Measurements from ENCODE around the gene KRT31.

The KRT31 gene

GRCh38 chr17:41416479-41416878 is 19.1 kb upstream of the KRT31 start:
- no peak overlapping the region for H3K4me3 ChIP-seq (ENCODE audit: low read depth, low read length)
- TF ChIP-seq, protein P1, sequence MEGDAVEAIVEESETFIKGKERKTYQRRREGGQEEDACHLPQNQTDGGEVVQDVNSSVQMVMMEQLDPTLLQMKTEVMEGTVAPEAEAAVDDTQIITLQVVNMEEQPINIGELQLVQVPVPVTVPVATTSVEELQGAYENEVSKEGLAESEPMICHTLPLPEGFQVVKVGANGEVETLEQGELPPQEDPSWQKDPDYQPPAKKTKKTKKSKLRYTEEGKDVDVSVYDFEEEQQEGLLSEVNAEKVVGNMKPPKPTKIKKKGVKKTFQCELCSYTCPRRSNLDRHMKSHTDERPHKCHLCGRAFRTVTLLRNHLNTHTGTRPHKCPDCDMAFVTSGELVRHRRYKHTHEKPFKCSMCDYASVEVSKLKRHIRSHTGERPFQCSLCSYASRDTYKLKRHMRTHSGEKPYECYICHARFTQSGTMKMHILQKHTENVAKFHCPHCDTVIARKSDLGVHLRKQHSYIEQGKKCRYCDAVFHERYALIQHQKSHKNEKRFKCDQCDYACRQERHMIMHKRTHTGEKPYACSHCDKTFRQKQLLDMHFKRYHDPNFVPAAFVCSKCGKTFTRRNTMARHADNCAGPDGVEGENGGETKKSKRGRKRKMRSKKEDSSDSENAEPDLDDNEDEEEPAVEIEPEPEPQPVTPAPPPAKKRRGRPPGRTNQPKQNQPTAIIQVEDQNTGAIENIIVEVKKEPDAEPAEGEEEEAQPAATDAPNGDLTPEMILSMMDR (IDR thresholded peaks at IDR 0.05; ENCODE audit: low read depth, low read length), result no peak
- TF ChIP-seq MYC (IDR thresholded peaks at IDR 0.05; ENCODE audit: low read depth, low read length) (no peak), POLR2A (IDR thresholded peaks at IDR 0.05; ENCODE audit: extremely low read depth, insufficient read length) (no peak)
- TF ChIP-seq, protein P2, sequence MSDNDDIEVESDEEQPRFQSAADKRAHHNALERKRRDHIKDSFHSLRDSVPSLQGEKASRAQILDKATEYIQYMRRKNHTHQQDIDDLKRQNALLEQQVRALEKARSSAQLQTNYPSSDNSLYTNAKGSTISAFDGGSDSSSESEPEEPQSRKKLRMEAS (IDR thresholded peaks at IDR 0.05; ENCODE audit: low read depth, low read length), result no peak
- DNase-seq (ENCODE audit: low read depth), result no peak

DNA sequence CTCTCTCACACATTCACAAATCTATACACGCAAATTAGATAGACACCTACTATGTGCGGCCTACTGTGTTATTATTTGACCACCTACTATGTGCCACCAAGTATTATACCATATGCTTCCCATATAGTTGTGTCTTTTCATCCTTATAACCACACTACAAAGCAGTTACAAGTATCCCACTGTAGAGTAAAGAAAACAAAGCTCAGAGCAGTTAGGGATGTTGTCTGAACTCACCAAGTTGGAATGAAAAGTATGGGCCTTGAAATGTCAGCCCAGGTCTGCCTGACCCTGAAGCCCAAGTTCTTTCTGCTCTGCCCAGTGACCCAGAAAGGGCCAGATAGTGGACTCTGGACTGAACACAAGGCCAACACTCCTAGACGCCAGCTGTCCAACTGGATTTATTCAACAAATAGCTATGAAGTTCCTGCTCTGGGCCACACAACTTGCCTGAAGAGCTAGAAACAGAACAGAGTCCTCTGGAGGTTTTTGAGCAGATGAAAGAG is 18.5 kb upstream of the KRT31 start:
- TF ChIP-seq MYC (IDR thresholded peaks at IDR 0.05; ENCODE audit: low read depth, low read length), result no peak
- TF ChIP-seq, protein P2 (IDR thresholded peaks at IDR 0.05; ENCODE audit: low read depth, low read length), result no peak
- no peak for TF ChIP-seq POLR2A (IDR thresholded peaks at IDR 0.05; ENCODE audit: extremely low read depth, insufficient read length)
- TF ChIP-seq, protein P1 (IDR thresholded peaks at IDR 0.05; ENCODE audit: low read depth, low read length), result no peak
- no peak for DNase-seq (ENCODE audit: low read depth)
- H3K4me3 ChIP-seq (ENCODE audit: low read depth, low read length), result no peak overlapping the region

DNA sequence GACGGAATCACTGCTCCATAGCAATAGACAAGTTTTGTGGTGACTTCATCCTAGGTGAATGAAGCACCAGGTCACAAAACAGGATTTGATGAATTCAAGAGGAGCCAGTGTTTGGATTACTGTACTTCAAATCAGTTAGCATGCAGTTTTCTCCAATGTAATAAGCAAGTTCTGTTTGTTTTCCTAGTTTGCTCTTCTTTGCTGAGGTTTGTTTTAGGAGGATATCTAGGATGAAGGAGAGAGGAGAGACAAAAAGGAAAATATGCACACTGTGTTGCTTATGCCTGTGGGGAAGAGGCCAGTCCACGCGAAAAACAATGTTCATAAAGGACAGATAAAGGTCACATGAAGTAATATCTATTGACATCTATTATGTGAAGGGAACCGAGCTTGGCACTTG is 18.0 kb upstream of the KRT31 start:
- TF ChIP-seq, protein P1 (IDR thresholded peaks at IDR 0.05; ENCODE audit: low read depth, low read length), result no peak
- TF ChIP-seq, protein P2 (IDR thresholded peaks at IDR 0.05; ENCODE audit: low read depth, low read length), result no peak
- TF ChIP-seq POLR2A (IDR thresholded peaks at IDR 0.05; ENCODE audit: extremely low read depth, insufficient read length) (no peak), MYC (IDR thresholded peaks at IDR 0.05; ENCODE audit: low read depth, low read length) (no peak)
- no peak for DNase-seq (ENCODE audit: low read depth)
- no peak overlapping the region for H3K4me3 ChIP-seq (ENCODE audit: low read depth, low read length)

DNA sequence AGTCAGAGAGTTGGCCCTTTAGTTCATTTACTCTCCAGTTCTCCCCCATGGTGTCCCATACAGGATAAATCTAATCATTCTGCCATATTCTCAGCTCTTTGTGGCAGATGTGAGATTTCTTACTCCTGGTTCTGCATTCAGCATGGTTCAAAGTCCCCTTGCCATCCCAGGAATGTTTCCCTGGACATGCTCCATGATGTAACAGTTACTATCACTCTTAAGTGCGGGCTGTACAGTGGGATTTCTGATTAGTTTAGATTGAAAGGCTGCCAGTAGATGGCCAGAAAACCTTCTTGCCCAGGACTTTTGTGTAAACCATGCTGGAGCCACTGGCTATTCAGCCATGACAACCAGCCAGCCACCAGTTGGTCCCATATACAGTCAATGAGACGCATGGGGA is 16.6 kb upstream of the KRT31 start:
- no peak for DNase-seq (ENCODE audit: low read depth)
- no peak overlapping the region for H3K4me3 ChIP-seq (ENCODE audit: low read depth, low read length)
- TF ChIP-seq, protein P1 (IDR thresholded peaks at IDR 0.05; ENCODE audit: low read depth, low read length), result no peak
- no peak for TF ChIP-seq MYC (IDR thresholded peaks at IDR 0.05; ENCODE audit: low read depth, low read length)
- no peak for TF ChIP-seq POLR2A (IDR thresholded peaks at IDR 0.05; ENCODE audit: extremely low read depth, insufficient read length)
- TF ChIP-seq, protein P2 (IDR thresholded peaks at IDR 0.05; ENCODE audit: low read depth, low read length), result no peak

GRCh38 chr17:41413353-41413957 is 16.0 kb upstream of the KRT31 start:
- TF ChIP-seq, protein P1 (IDR thresholded peaks at IDR 0.05; ENCODE audit: low read depth, low read length), result no peak
- TF ChIP-seq, protein P2 (IDR thresholded peaks at IDR 0.05; ENCODE audit: low read depth, low read length), result no peak
- TF ChIP-seq MYC (IDR thresholded peaks at IDR 0.05; ENCODE audit: low read depth, low read length) (no peak), POLR2A (IDR thresholded peaks at IDR 0.05; ENCODE audit: extremely low read depth, insufficient read length) (no peak)
- no peak overlapping the region for H3K4me3 ChIP-seq (ENCODE audit: low read depth, low read length)
- no peak for DNase-seq (ENCODE audit: low read depth)
